ENCODE results near the gene PSMB2.

The PSMB2 gene

GRCh38 chr1:35663434-35663833 lies 22.1 kb upstream of the PSMB2 start:
- Histone ChIP-seq H3K4me2 (ENCODE audit: low read length) (no peak overlapping the region), H3K36me3 (replicated peaks; ENCODE audit: low read depth, low read length) (no peaks in the 10 kb centered on the region), H4K20me1 (ENCODE audit: insufficient read depth, low read length) (no peaks in the 10 kb centered on the region), H3K9me3 (ENCODE audit: insufficient read depth, low read length) (no peaks in the 10 kb centered on the region), H3K27ac (ENCODE audit: low read length) (no peak overlapping the region), H3K4me1 (ENCODE audit: low read length) (no peaks in the 10 kb centered on the region), H2AFZ (ENCODE audit: low read depth, low read length) (no peak overlapping the region), H3K27me3 (ENCODE audit: low read depth, low read length) (peaks cover 10% of the 10 kb centered on the region; the same call in 1 of the 2 replicates), H3K9ac (ENCODE audit: low read length) (no peak overlapping the region), H3K79me2 (ENCODE audit: low read length) (no peaks in the 10 kb centered on the region), H3K4me3 (ENCODE audit: low read length) (no peak overlapping the region)
- TF ChIP-seq CTCF (IDR thresholded peaks at IDR 0.05; ENCODE audit: low read depth, low read length), result no peak
- TF ChIP-seq EZH2phosphoT487 (IDR thresholded peaks at IDR 0.05; ENCODE audit: low read depth), result no peak

DNA sequence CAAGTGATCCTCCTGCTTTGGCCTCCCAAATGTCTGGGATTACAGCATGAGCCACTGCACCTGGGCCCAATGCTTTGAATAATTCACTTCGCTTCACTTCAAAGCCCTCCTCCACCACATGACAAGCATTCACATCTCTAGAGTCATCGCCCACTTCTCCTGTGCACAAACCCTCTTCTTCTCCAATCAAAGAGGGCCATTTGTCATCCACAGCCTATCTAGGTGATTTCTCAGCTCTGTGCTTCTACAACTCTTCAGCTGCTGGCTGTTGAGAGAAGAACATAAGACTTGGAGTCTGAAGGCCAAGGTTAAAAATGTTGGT lies 20.1 kb upstream of the PSMB2 start:
- H3K79me2 ChIP-seq (ENCODE audit: low read length), result no peaks in the 10 kb centered on the region
- H3K4me2 ChIP-seq (ENCODE audit: low read length), result no peak overlapping the region
- no peaks in the 10 kb centered on the region for H3K9me3 ChIP-seq (ENCODE audit: insufficient read depth, low read length)
- no peak overlapping the region for H2AFZ ChIP-seq (ENCODE audit: low read depth, low read length)
- H3K9ac ChIP-seq (ENCODE audit: low read length), result no peak overlapping the region
- TF ChIP-seq EZH2phosphoT487 (IDR thresholded peaks at IDR 0.05; ENCODE audit: low read depth), result no peak
- no peak for TF ChIP-seq CTCF (IDR thresholded peaks at IDR 0.05; ENCODE audit: low read depth, low read length)
- no peaks in the 10 kb centered on the region for H4K20me1 ChIP-seq (ENCODE audit: insufficient read depth, low read length)
- no peak overlapping the region for H3K27ac ChIP-seq (ENCODE audit: low read length)
- no peaks in the 10 kb centered on the region for H3K36me3 ChIP-seq (replicated peaks; ENCODE audit: low read depth, low read length)
- H3K27me3 ChIP-seq (ENCODE audit: low read depth, low read length), result peaks cover 7% of the 10 kb centered on the region; the same call in 1 of the 2 replicates
- peaks cover 3% of the 10 kb centered on the region; the same call in 1 of the 2 replicates for H3K4me1 ChIP-seq (ENCODE audit: low read length)
- H3K4me3 ChIP-seq (ENCODE audit: low read length), result no peak overlapping the region

GRCh38 chr1:35660581-35661473 lies 19.5 kb upstream of the PSMB2 start:
- Histone ChIP-seq H3K27me3 (ENCODE audit: low read depth, low read length) (0 out of 2 replicates have a peak, but pooled peaks cover under 1% of the 10 kb centered on the region), H3K9ac (ENCODE audit: low read length) (no peak overlapping the region), H3K4me1 (ENCODE audit: low read length) (peaks cover 3% of the 10 kb centered on the region; the same call in 1 of the 2 replicates), H4K20me1 (ENCODE audit: insufficient read depth, low read length) (no peaks in the 10 kb centered on the region), H3K4me3 (ENCODE audit: low read length) (no peak overlapping the region), H3K9me3 (ENCODE audit: insufficient read depth, low read length) (no peaks in the 10 kb centered on the region), H3K36me3 (replicated peaks; ENCODE audit: low read depth, low read length) (no peaks in the 10 kb centered on the region), H3K79me2 (ENCODE audit: low read length) (no peaks in the 10 kb centered on the region), H3K4me2 (ENCODE audit: low read length) (no peak overlapping the region), H2AFZ (ENCODE audit: low read depth, low read length) (no peak overlapping the region), H3K27ac (ENCODE audit: low read length) (no peak overlapping the region)
- TF ChIP-seq CTCF (IDR thresholded peaks at IDR 0.05; ENCODE audit: low read depth, low read length) (no peak), EZH2phosphoT487 (IDR thresholded peaks at IDR 0.05; ENCODE audit: low read depth) (no peak)

DNA sequence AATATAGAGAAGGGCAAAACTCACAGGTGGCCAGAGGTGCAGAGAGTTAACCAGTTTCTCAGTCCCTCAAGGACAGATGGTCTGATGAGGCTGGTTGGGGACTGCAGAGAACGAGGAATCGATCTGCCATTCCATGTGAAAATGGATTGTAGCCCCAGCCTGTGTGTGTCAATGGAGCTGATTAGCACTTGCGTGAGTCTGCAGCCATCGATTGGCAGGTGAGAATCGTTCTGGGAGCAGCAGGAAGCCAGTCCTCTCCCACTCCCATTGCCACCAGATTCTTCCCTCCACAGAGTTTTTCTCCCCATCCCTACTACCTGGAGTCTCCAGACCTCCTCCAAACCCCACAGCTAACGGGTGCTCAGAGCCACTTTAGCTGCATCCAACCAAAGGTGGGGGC lies 18.3 kb upstream of the PSMB2 start:
- TF ChIP-seq EZH2phosphoT487 (IDR thresholded peaks at IDR 0.05; ENCODE audit: low read depth) (no peak), CTCF (IDR thresholded peaks at IDR 0.05; ENCODE audit: low read depth, low read length) (no peak)
- no peaks in the 10 kb centered on the region for H3K9me3 ChIP-seq (ENCODE audit: insufficient read depth, low read length)

More for the DNA sequence above, 18.3 kb upstream of the PSMB2 start:
- no peak overlapping the region for H2AFZ ChIP-seq (ENCODE audit: low read depth, low read length)
- H3K27me3 ChIP-seq (ENCODE audit: low read depth, low read length), result no peaks in the 10 kb centered on the region
- H3K36me3 ChIP-seq (replicated peaks; ENCODE audit: low read depth, low read length), result no peaks in the 10 kb centered on the region
- no peak overlapping the region for H3K4me3 ChIP-seq (ENCODE audit: low read length)
- H3K4me1 ChIP-seq (ENCODE audit: low read length), result peaks cover 5% of the 10 kb centered on the region
- no peaks in the 10 kb centered on the region for H3K79me2 ChIP-seq (ENCODE audit: low read length)
- H4K20me1 ChIP-seq (ENCODE audit: insufficient read depth, low read length), result no peaks in the 10 kb centered on the region
- H3K27ac ChIP-seq (ENCODE audit: low read length), result no peak overlapping the region
- no peak overlapping the region for H3K4me2 ChIP-seq (ENCODE audit: low read length)
- H3K9ac ChIP-seq (ENCODE audit: low read length), result no peak overlapping the region
